GM12878 (cell line): ENCODE results near the gene DSC3. TPM values are rescaled to one million over a fixed set of nuclear protein-coding genes. Genes with fewer than 3 reads are reported as not detected.
"Not testable (repeated sequence)": the region's sequence is repeated elsewhere in the genome, so short reads cannot be mapped to it uniquely, and the experiment has no call there.

Source experiments
- ATAC-seq: fragments of 200-7000 bp; cut with Tn5 transposase; 3 replicates; pipeline ENCODE4 v1.9.1; 2020; ENCODE audit warnings: mild to moderate bottlenecking, moderate library complexity
- BruUV-seq: library from RNA; stranded (reverse); fragments of 400-500 nt; replicated peaks from 2 replicates; lab custom pipeline; 2021; lab: Mats Ljungman, UMichigan
- CTCF ChIA-PET: fragments of 300-600 bp; sonication (Branson Sonifier 250); formaldehyde crosslinking; extraction: SDS; loops from one replicate; lab custom pipeline; 2021; ENCODE audit warnings: inconsistent platforms; lab: Yijun Ruan, JAX
- POLR2A ChIA-PET: fragments of 350-600 bp; formaldehyde crosslinking; extraction: SDS; loops from one replicate; lab custom pipeline; 2021; ENCODE audit warnings: inconsistent platforms; lab: Charles Lee
- RAD21 ChIA-PET: fragments of 300-600 bp; sonication (Branson Sonifier 250); formaldehyde crosslinking; loops from one replicate; lab custom pipeline; 2023; ENCODE audit warnings: antibody characterized with exemption; ENCODE audit not compliant: unreplicated experiment; lab: Charles Lee
- SMC1A ChIA-PET: fragments of 300-600 bp; sonication (Branson Sonifier 250); formaldehyde crosslinking; loops from one replicate; lab custom pipeline; 2023; ENCODE audit not compliant: unreplicated experiment, uncharacterized antibody; lab: Charles Lee
- DNase-seq: peaks from one replicate; pipeline ENCODE4 v3.0.0-alpha.2; 2011; ENCODE audit warnings: low read depth, low spot score
- FAIRE-seq: peaks from 3 replicates; lab custom pipeline; 2011; peaks lifted over from hg19 to GRCh38; lab: Jason Lieb, UNC
- H2AFZ ChIP-seq: 2 replicates; pipeline ENCODE4 v1.6.0; 2011; ENCODE audit warnings: low read depth, low read length, control low read depth; ENCODE audit not compliant: control insufficient read depth
- H3K27ac ChIP-seq: 2 replicates; pipeline ENCODE4 v1.5.1; 2011; ENCODE audit warnings: control low read depth; ENCODE audit not compliant: control insufficient read depth, insufficient read depth
- H3K27me3 ChIP-seq, 2 experiments: replicated peaks in 1 of 2; 2 replicates each; pipeline versions ENCODE4 v1.6.0 to v1.6.1; 2011; ENCODE audit warnings: low read length in 1 of 2; ENCODE audit not compliant: control insufficient read depth in 2 of 2, insufficient read depth in 2 of 2
- H3K36me3 ChIP-seq, 2 experiments: 2 replicates each; pipeline ENCODE4 v1.5.1; 2011; ENCODE audit warnings: low read length in 1 of 2; ENCODE audit not compliant: control insufficient read depth in 2 of 2, insufficient read depth in 2 of 2
- H3K4me1 ChIP-seq: 2 replicates; pipeline ENCODE4 v1.6.1; 2011; ENCODE audit warnings: mild to moderate bottlenecking, low read length, moderate library complexity, mixed read lengths; ENCODE audit not compliant: control insufficient read depth, insufficient read depth
- H3K4me2 ChIP-seq: 2 replicates; pipeline ENCODE4 v1.6.0; 2011; ENCODE audit warnings: control low read depth; ENCODE audit not compliant: control insufficient read depth, insufficient read depth
- H3K4me3 ChIP-seq: fragments of 200-600 bp; sonication (generic); 2 replicates; pipeline ENCODE4 v1.5.1; 2016
- H3K79me2 ChIP-seq: 2 replicates; pipeline ENCODE4 v1.6.0; 2011; ENCODE audit warnings: low read length; ENCODE audit not compliant: control insufficient read depth, insufficient read depth
- H3K9ac ChIP-seq: 2 replicates; pipeline ENCODE4 v1.8.0; 2011; ENCODE audit warnings: low read length, control low read depth, mixed read lengths; ENCODE audit not compliant: control insufficient read depth, insufficient read depth
- H3K9me3 ChIP-seq: replicated peaks from 3 replicates; pipeline ENCODE4 v1.5.1; 2011; ENCODE audit warnings: mild to moderate bottlenecking, low read length; ENCODE audit not compliant: control insufficient read depth, insufficient read depth
- H4K20me1 ChIP-seq: 2 replicates; pipeline ENCODE4 v1.6.0; 2011; ENCODE audit not compliant: control insufficient read depth, insufficient read depth
- BMI1 ChIP-seq: fragments of 450-650 bp; IDR thresholded peaks from 2 replicates; pipeline ENCODE4 v1.6.1; 2016; ENCODE audit warnings: mild to moderate bottlenecking, moderate library complexity, borderline replicate concordance
- CEBPB ChIP-seq, 2 experiments: fragments of 150-350 bp in 1 of 2; IDR thresholded peaks; 2 replicates each; pipeline ENCODE4 v1.6.1; 2012 to 2014; ENCODE audit warnings: low read depth in 2 of 2, low read length in 2 of 2, borderline replicate concordance in 1 of 2, inconsistent platforms in 1 of 2
- EED ChIP-seq: sonication (generic); IDR thresholded peaks from 2 replicates; pipeline ENCODE4 v1.6.1; 2016; ENCODE audit warnings: antibody characterized with exemption, low read depth
- EGR1 ChIP-seq, 2 experiments: IDR thresholded peaks; 1 replicate in 1 of 2; 2 replicates in 1 of 2; pipeline ENCODE4 v1.6.1; 2011 to 2012; ENCODE audit warnings: low read depth in 2 of 2, low read length in 2 of 2, borderline replicate concordance in 1 of 2, mild to moderate bottlenecking in 1 of 2, moderate library complexity in 1 of 2
- EP300 ChIP-seq, 2 experiments: fragments of 150-350 bp in 1 of 2; IDR thresholded peaks; 2 replicates each; pipeline ENCODE4 v1.6.1; 2011 to 2012; ENCODE audit warnings: low read depth in 2 of 2, low read length in 2 of 2, borderline replicate concordance in 1 of 2, improper control_type of control experiment in 1 of 2, inconsistent platforms in 1 of 2; ENCODE audit not compliant: control insufficient read depth in 1 of 2
- ETV6 ChIP-seq, 2 experiments: fragments of 450-650 bp in 1 of 2; IDR thresholded peaks in 1 of 2; conservative IDR thresholded peaks in 1 of 2; 2 replicates each; pipeline ENCODE4 v1.6.1; 2014; ENCODE audit warnings: antibody characterized with exemption in 1 of 2, borderline replicate concordance in 1 of 2, low read depth in 1 of 2, mild to moderate bottlenecking in 1 of 2, moderate library complexity in 1 of 2
- FOXM1 ChIP-seq: IDR thresholded peaks from 2 replicates; pipeline ENCODE4 v1.6.1; 2012; ENCODE audit warnings: low read depth, mild to moderate bottlenecking, inconsistent platforms, low read length, moderate library complexity
- HCFC1 ChIP-seq: fragments of 150-350 bp; IDR thresholded peaks from 2 replicates; pipeline ENCODE4 v1.6.1; 2014; ENCODE audit warnings: low read length
- HSF1 ChIP-seq: fragments of 150-350 bp; IDR thresholded peaks from 2 replicates; pipeline ENCODE4 v1.6.1; 2014; ENCODE audit warnings: mild to moderate bottlenecking, low read depth, low read length
- IKZF2 ChIP-seq, 2 experiments: fragments of 450-650 bp; IDR thresholded peaks; 2 replicates each; pipeline ENCODE4 v1.6.1; 2017; ENCODE audit warnings: mild to moderate bottlenecking in 2 of 2, moderate library complexity in 2 of 2
- MXI1 ChIP-seq: fragments of 150-350 bp; IDR thresholded peaks from 2 replicates; pipeline ENCODE4 v1.6.1; 2011; ENCODE audit warnings: low read depth, mild to moderate bottlenecking, inconsistent platforms, low read length, improper control_type of control experiment
- PAX5 ChIP-seq: IDR thresholded peaks from 2 replicates; pipeline ENCODE4 v1.6.1; 2011; ENCODE audit warnings: low read depth, low read length, borderline replicate concordance
- POU2F2 ChIP-seq: IDR thresholded peaks from 3 replicates; pipeline ENCODE4 v1.6.1; 2011; ENCODE audit warnings: low read depth, mild to moderate bottlenecking, low read length, borderline replicate concordance
- RB1 ChIP-seq: fragments of 450-650 bp; formaldehyde crosslinking; IDR thresholded peaks from 2 replicates; pipeline ENCODE4 v1.6.1; 2017; ENCODE audit warnings: mild to moderate bottlenecking, borderline replicate concordance
- WGBS: methylation state at CpG from one replicate; pipeline ENCODE4 v1.1.6; 2016; ENCODE audit warnings: low lambda C conversion rate; ENCODE audit not compliant: insufficient replicate concordance, insufficient coverage; ENCODE audit errors: missing lambda C conversion rate; 5-methylcytosine and 5-hydroxymethylcytosine counted together
- in situ Hi-C: fragments of 300-500 bp; cut with MboI; formaldehyde crosslinking; loops from 9 replicates; pipeline ENCODE4 v1.14.3; 2018; ENCODE audit warnings: mixed read lengths
- intact Hi-C: fragments of 100-400 bp; cut with micrococcal nuclease; formaldehyde crosslinking; loops from one replicate; pipeline ENCODE4 v1.14.2; 2022; ENCODE audit not compliant: unreplicated experiment
- polyA plus RNA-seq, 11 experiments: library from polyadenylated mRNA; depleted of rRNA in 4 of 11; unstranded in 6 of 11; stranded (reverse) in 5 of 11; fragments of >200 nt; fragmentation: Nextera tagmentation in 4 of 11; fragmentation: Illumina TruSeq in 1 of 11; extraction: Ambion mirVana in 4 of 11; extraction: Trizol in 1 of 11; gene quantifications; 1 replicate in 1 of 11; 2 replicates in 10 of 11; pipeline versions ENCODE4 v1.2.1 to v1.2.3, GENCODE V29; 2011 to 2016; ENCODE audit warnings: inconsistent platforms in 2 of 11, missing spikeins in 2 of 11, low read depth in 1 of 11
- total RNA-seq, 4 experiments: library from RNA; depleted of rRNA in 3 of 4; stranded (reverse); fragments of >200 nt in 3 of 4; fragmentation: Illumina TruSeq in 1 of 4; extraction: Trizol in 1 of 4; gene quantifications; 2 replicates each; pipeline versions ENCODE4 v1.2.1 to v1.2.3, GENCODE V29; 2013 to 2021
- TF ChIP-seq, protein P1 (sequence below): fragments of 450-650 bp; IDR thresholded peaks from 2 replicates; pipeline ENCODE4 v1.6.1; 2017; ENCODE audit warnings: borderline replicate concordance

DSC3 gene
- total and polyA plus RNA-seq, 10 of the 15 experiments (the other 5 are each of a cell fraction or from before 2014, with no cell fraction given) = 0.01 to 2.9 (median 1.6) TPM

- BruUV-seq, intact Hi-C loops, H3K4me1 ChIP-seq, RAD21 ChIA-PET, H3K27ac ChIP-seq, in situ Hi-C loops, H3K4me3 ChIP-seq, DNase-seq, H4K20me1 ChIP-seq, H2AFZ ChIP-seq, H3K36me3 ChIP-seq, H3K9me3 ChIP-seq, POLR2A ChIA-PET, H3K9ac ChIP-seq, ATAC-seq, FAIRE-seq, H3K4me2 ChIP-seq, CTCF ChIA-PET, H3K79me2 ChIP-seq: not testable (repeated sequence)
- 24% methylated on average over 5 of the region's 5 CpGs for WGBS
- SMC1A ChIA-PET = interaction anchor here (0.8 kb wide), 1 partner anchor 10 kb away, joined by 3 read pairs; no protein-coding TSS in a partner anchor
- H3K27me3 ChIP-seq = peaks cover 0 to 18% of the 10 kb centered on the region in 2 experiments; a peak in 3 of 4 replicates
Measured at GRCh38 chr18:31037686-31038085, 4.9 kb downstream of the DSC3 start.

GRCh38 chr18:31034541-31034940 lies 8.0 kb downstream of the DSC3 start:
- ChIA-PET RAD21 (no interaction called here), SMC1A (no interaction called here), CTCF (no interaction called here), POLR2A (no interaction called here)
- intact Hi-C loops (no loop called here), in situ Hi-C loops (no loop called here)
- Histone ChIP-seq H3K4me1 (no peaks in the 10 kb centered on the region), H4K20me1 (no peaks in the 10 kb centered on the region), H3K9ac (no peak overlapping the region), H3K36me3 (no peaks in the 10 kb centered on the region), H3K4me3 (no peak overlapping the region), H2AFZ (no peak overlapping the region), H3K79me2 (no peaks in the 10 kb centered on the region), H3K27me3 (no peaks in the 10 kb centered on the region), H3K4me2 (no peak overlapping the region), H3K27ac (no peak overlapping the region), H3K9me3 (no peaks in the 10 kb centered on the region)
- WGBS = 32% methylated on average over 4 of the region's 4 CpGs
- no TSS peak for BruUV-seq
- FAIRE-seq (no peak), ATAC-seq (no peak), DNase-seq (no peak)
- TF ChIP-seq EED (no peak), POU2F2 (no peak), PAX5 (no peak), IKZF2 (IDR thresholded peaks at IDR 0.05) (no peak), FOXM1 (no peak), BMI1 (no peak), EP300 (IDR thresholded peaks at IDR 0.05; ENCODE audit: borderline replicate concordance in 1 of 2, control insufficient read depth in 1 of 2, low read depth in 2 of 2, low read length in 2 of 2) (no peak), CEBPB (IDR thresholded peaks at IDR 0.05; ENCODE audit: borderline replicate concordance in 1 of 2, low read depth in 2 of 2, low read length in 2 of 2) (no peak), HCFC1 (no peak), MXI1 (no peak), ETV6 (conservative IDR thresholded peaks at IDR 0.05 in 1 of 2, IDR thresholded peaks at IDR 0.05 in 1 of 2; ENCODE audit: borderline replicate concordance in 1 of 2, low read depth in 1 of 2) (no peak), HSF1 (no peak), EGR1 (IDR thresholded peaks at IDR 0.05; ENCODE audit: borderline replicate concordance in 1 of 2, low read depth in 2 of 2, low read length in 2 of 2) (no peak), RB1 (no peak)
- TF ChIP-seq, protein P1, sequence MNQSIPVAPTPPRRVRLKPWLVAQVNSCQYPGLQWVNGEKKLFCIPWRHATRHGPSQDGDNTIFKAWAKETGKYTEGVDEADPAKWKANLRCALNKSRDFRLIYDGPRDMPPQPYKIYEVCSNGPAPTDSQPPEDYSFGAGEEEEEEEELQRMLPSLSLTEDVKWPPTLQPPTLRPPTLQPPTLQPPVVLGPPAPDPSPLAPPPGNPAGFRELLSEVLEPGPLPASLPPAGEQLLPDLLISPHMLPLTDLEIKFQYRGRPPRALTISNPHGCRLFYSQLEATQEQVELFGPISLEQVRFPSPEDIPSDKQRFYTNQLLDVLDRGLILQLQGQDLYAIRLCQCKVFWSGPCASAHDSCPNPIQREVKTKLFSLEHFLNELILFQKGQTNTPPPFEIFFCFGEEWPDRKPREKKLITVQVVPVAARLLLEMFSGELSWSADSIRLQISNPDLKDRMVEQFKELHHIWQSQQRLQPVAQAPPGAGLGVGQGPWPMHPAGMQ = no peak
